Lower lobe of right lung (tissue), 2 donors: ENCODE results near the gene PIEZO2. TPM values are rescaled to one million over a fixed set of nuclear protein-coding genes. Genes with fewer than 3 reads are reported as not detected.
"Not testable (repeated sequence)": the region's sequence is repeated elsewhere in the genome, so short reads cannot be mapped to it uniquely, and the experiment has no call there.

ENCODE experiments used
- ATAC-seq, 2 donors: fragments of 200-7000 bp; cut with Tn5 transposase; one replicate each; pipeline ENCODE4 v1.9.1; 2020 to 2022; ENCODE audit warnings: mild to moderate bottlenecking in 2 of 2, moderate library complexity in 2 of 2
- DNase-seq: peaks from one replicate; pipeline ENCODE4 v3.0.0-alpha.2; 2020
- H3K27ac ChIP-seq: fragments of 200-600 bp; one replicate; pipeline ENCODE4 v1.8.0; 2022
- H3K27me3 ChIP-seq: fragments of 200-600 bp; one replicate; pipeline ENCODE4 v1.8.0; 2022; ENCODE audit warnings: low read depth
- H3K36me3 ChIP-seq: fragments of 200-600 bp; one replicate; pipeline ENCODE4 v1.8.0; 2022; ENCODE audit warnings: mild to moderate bottlenecking
- H3K4me1 ChIP-seq: fragments of 200-600 bp; one replicate; pipeline ENCODE4 v1.8.0; 2022
- H3K4me3 ChIP-seq: fragments of 200-600 bp; one replicate; pipeline ENCODE4 v1.8.0; 2022; ENCODE audit warnings: mild to moderate bottlenecking
- H3K9me3 ChIP-seq: fragments of 200-600 bp; one replicate; pipeline ENCODE4 v1.8.0; 2022
- intact Hi-C: fragments of 100-400 bp; cut with DNase I; formaldehyde crosslinking; loops from one replicate; pipeline ENCODE4 v1.11.0; 2022
- total RNA-seq: library from RNA; stranded (reverse); fragmentation: NEBNext Ultra II Directional; extraction: Animal tissue kit (Norgen Biotek cat#: 25700); gene quantifications from one replicate; pipeline ENCODE4 v1.2.1, GENCODE V29; 2021
- TF ChIP-seq, protein P1 (sequence below): fragments of 200-600 bp; IDR thresholded peaks from one replicate; pipeline ENCODE4 v1.8.0; 2022; ENCODE audit warnings: antibody characterized with exemption, mild to moderate bottlenecking
- donor health status: DM: no; HTN: yes; CAD: no; lungs with severe emphysema.

PIEZO2 gene
- total RNA-seq, 1 donor from 2014 or later: 11.1 TPM

DNA sequence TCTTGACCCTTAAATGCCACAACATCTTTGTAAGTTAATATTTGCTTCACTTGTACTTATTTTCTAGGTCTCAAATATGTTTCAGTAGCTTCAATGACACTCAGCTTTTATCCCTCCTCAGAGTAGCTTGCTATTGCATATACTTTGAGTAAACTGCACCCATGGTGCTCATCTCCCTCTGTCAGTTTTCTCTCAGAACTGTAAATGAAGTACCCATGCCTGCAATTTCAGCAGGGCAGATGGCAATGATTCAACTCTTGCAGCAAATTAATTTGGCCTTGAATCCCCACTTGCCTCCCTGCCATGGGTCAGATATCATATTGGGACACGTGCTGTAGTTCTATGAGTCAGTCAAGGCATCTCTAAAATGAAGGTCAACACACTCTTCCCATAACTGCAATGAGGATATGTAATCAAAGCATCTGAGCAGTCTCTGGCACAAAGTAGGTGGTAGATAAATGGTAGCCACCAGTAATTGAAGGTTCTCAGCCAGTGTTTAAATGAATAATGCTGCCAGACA, 225.8 kb downstream of the PIEZO2 start:
- H3K9me3 ChIP-seq: no peaks in the 10 kb centered on the region
- H3K4me1 ChIP-seq: no peaks in the 10 kb centered on the region
- TF ChIP-seq, protein P1, sequence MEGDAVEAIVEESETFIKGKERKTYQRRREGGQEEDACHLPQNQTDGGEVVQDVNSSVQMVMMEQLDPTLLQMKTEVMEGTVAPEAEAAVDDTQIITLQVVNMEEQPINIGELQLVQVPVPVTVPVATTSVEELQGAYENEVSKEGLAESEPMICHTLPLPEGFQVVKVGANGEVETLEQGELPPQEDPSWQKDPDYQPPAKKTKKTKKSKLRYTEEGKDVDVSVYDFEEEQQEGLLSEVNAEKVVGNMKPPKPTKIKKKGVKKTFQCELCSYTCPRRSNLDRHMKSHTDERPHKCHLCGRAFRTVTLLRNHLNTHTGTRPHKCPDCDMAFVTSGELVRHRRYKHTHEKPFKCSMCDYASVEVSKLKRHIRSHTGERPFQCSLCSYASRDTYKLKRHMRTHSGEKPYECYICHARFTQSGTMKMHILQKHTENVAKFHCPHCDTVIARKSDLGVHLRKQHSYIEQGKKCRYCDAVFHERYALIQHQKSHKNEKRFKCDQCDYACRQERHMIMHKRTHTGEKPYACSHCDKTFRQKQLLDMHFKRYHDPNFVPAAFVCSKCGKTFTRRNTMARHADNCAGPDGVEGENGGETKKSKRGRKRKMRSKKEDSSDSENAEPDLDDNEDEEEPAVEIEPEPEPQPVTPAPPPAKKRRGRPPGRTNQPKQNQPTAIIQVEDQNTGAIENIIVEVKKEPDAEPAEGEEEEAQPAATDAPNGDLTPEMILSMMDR: no peak
- no peaks in the 10 kb centered on the region for H3K27me3 ChIP-seq
- ATAC-seq: no peak
- no peak overlapping the region for H3K27ac ChIP-seq
- DNase-seq: no peak
- no peaks in the 10 kb centered on the region for H3K36me3 ChIP-seq
- intact Hi-C loops: no loop called here
- no peak overlapping the region for H3K4me3 ChIP-seq

DNA sequence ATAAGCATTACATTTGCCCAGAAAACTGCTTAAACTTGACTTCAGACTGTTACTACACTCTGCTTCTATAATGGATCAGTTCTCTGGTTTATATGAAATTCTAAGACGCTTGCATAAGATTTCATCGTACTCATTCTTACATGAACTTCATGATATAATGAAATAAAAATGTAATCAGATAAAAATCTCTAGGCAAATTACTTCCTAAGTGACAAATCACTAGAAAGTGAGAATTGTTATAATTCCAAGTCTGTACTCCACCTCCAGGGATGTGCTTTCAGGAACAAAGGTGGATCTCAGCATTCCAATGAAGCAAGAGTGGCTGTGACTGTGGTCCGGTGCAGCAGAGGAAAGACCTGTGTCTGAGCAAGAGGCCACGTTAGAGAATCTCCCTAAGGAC, 226.2 kb downstream of the PIEZO2 start:
- no peaks in the 10 kb centered on the region for H3K4me1 ChIP-seq

DNA sequence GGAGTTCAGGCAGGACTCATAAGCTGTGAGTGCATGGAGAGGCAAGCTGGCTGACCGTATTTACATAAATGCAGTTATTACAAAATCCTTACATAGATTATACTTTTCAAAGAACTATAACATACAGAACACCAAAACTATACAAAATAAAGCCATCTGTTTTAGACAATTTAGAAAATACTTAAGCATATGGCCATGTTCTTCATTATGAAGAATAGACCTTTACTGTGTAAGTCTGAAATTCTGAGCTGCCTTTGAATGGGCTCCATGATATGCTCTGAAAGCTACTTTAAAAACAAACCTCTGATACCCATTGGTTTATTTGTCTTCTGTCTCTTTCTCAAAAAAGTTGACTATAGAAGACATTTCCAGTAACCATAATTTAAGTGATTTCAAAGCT, 226.7 kb downstream of the PIEZO2 start:
- ATAC-seq, H3K27me3 ChIP-seq, H3K9me3 ChIP-seq, H3K27ac ChIP-seq, DNase-seq, H3K4me3 ChIP-seq, H3K4me1 ChIP-seq, H3K36me3 ChIP-seq, intact Hi-C loops: not testable (repeated sequence)

More for the DNA sequence above, 226.2 kb downstream of the PIEZO2 start:
- ATAC-seq: no peak
- intact Hi-C loops: no loop called here
- no peak overlapping the region for H3K4me3 ChIP-seq
- no peaks in the 10 kb centered on the region for H3K36me3 ChIP-seq
- no peaks in the 10 kb centered on the region for H3K27me3 ChIP-seq
- no peak overlapping the region for H3K27ac ChIP-seq
- no peak for DNase-seq
- no peaks in the 10 kb centered on the region for H3K9me3 ChIP-seq
- TF ChIP-seq, protein P1: no peak

DNA sequence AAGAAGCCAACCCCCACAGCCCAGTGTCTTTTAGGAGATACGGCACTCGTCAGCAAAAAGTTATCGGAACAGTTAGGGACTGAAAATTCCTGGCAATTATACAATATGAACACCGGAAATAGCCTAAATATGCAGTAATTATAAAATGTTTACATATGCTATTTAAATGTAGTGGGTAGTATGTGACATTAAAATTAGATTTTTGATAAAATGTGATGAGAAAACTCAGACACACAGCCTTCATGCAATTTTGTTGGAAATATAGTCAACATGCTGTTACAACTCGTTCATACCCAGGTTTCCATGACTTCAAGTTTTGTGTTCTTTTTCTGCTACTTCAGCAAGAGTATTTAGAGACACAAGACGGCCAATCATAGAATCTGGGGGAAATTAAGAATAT, 229.1 kb downstream of the PIEZO2 start:
- ATAC-seq, H3K4me1 ChIP-seq, H3K36me3 ChIP-seq, H3K27me3 ChIP-seq, H3K9me3 ChIP-seq, H3K27ac ChIP-seq, DNase-seq, intact Hi-C loops, H3K4me3 ChIP-seq: not testable (repeated sequence)

DNA sequence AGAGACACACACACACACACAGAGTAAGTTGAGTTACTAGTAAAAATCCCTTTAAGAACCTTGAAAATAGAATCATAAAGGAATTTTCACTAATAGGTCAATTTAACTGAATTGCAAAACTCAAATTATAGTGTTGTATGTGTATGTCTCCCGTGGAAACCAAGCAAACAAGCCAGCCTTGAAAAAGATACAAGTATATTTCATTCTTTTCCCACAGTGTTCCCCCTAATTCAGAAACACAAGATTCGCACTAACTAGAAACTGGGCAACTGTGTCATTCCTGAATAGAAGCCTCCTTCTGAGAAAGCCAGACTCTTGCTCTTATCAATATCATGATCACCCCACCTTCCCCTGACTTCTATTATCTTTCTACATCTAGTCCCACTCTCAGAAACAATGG, 229.5 kb downstream of the PIEZO2 start:
- TF ChIP-seq, protein P1: no peak
- H3K4me3 ChIP-seq: no peak overlapping the region
- ATAC-seq (no peak), DNase-seq (no peak)
- H3K27me3 ChIP-seq: no peaks in the 10 kb centered on the region
- H3K36me3 ChIP-seq: no peaks in the 10 kb centered on the region
- no peaks in the 10 kb centered on the region for H3K9me3 ChIP-seq
- H3K27ac ChIP-seq: no peak overlapping the region
- H3K4me1 ChIP-seq: no peaks in the 10 kb centered on the region
- intact Hi-C loops: no loop called here

DNA sequence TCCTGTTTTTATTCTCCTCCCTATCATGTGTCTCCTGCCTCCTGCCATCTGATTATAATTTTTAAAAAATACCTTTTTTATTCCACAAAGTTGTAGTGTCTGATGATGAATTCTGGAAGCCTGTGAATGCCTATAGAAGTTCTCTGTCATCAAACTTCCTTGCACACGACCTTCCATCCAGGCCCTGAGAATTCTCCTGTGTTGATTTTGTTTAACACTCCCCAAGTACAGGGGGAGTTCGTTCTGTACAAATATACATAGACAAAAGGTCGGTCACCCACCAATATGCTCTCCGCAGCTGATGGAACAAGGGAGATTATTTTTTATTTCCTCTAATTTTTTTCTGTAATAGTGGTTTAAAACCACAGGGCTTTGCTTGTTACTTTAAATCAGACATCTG, 232.5 kb downstream of the PIEZO2 start:
- Histone ChIP-seq H3K27ac (no peak overlapping the region), H3K4me3 (no peak overlapping the region), H3K36me3 (no peaks in the 10 kb centered on the region), H3K4me1 (no peaks in the 10 kb centered on the region), H3K9me3 (no peaks in the 10 kb centered on the region), H3K27me3 (no peaks in the 10 kb centered on the region)
- no peak for ATAC-seq
- TF ChIP-seq, protein P1: no peak
- no peak for DNase-seq
- intact Hi-C loops: no loop called here

DNA sequence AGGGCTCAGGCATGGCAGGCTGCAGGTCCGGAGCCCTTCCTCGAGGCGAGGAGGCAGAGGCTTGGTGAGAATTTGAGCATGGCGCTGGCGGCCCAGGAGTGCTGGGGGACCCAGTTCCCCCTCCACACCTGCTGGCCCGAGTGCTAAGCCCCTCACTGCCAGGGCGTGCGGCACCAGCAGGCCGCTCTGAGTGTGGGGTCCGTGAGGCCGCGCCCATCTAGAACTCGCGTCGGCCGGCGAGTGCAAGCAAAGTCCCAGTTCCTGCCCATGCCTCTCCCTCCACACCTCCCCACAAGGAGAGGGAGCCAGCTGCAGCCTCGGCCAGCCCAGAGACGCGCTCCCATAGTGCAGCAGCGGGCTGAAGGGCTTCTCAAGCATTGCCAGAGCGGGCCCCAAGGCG, 233.0 kb downstream of the PIEZO2 start:
- H3K27ac ChIP-seq: no peak overlapping the region
- H3K36me3 ChIP-seq: no peaks in the 10 kb centered on the region
- H3K4me3 ChIP-seq: no peak overlapping the region
- H3K9me3 ChIP-seq: no peaks in the 10 kb centered on the region
- TF ChIP-seq, protein P1: no peak
- no peaks in the 10 kb centered on the region for H3K4me1 ChIP-seq
- ATAC-seq (peak in 1 of 2 donors; percentile 42), DNase-seq (no peak)
- no peaks in the 10 kb centered on the region for H3K27me3 ChIP-seq
- intact Hi-C loops: no loop called here

DNA sequence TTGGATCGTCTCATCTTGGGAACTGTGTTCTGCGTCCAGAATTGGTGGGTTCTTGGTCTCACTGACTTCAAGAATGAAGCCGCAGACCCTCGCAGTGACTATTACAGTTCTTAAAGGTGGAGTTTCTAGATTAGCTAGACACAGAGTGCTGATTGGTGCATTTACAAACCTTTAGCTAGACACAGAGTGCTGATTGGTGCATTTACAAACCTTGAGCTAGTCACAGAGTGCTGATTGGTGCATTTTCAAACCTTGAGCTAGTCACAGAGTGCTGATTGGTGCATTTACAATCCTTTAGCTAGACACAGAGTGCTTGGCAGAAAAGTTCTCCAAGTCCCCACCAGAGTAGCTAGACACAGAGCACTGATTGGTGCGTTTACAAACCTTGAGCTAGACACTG, 233.6 kb downstream of the PIEZO2 start:
- ATAC-seq, H3K36me3 ChIP-seq, intact Hi-C loops: not testable (repeated sequence)

DNA sequence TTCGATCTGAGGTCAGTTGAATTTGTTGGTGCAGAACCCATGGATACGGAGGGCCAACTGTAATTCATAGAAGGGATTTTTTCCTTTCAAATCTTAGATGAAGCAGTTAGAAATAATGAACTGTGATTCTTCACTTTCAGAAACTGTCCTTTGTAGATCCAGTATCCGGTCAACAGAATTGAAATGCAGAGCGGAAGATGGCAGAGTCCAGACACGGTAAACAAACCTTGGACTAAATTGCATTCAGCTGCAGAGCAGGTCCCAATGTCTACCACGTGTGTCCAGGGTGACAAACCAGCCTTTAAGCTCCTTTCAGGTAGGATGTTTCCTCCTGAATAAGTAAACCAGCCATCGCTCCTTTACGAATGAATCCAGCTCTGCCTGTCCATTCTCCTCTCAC, 234.8 kb downstream of the PIEZO2 start:
- H3K4me3 ChIP-seq, H3K27ac ChIP-seq, H3K27me3 ChIP-seq, H3K36me3 ChIP-seq, DNase-seq, ATAC-seq, H3K9me3 ChIP-seq, H3K4me1 ChIP-seq, intact Hi-C loops: not testable (repeated sequence)

More for the DNA sequence above, 233.6 kb downstream of the PIEZO2 start:
- not testable (repeated sequence) for H3K9me3 ChIP-seq, H3K4me3 ChIP-seq, H3K27ac ChIP-seq, DNase-seq, H3K27me3 ChIP-seq, H3K4me1 ChIP-seq
